ENCODE data around the gene TFF1.
"Not testable (repeated sequence)": the region's sequence is repeated elsewhere in the genome, so short reads cannot be mapped to it uniquely, and the experiment has no call there.

Gene TFF1

DNA sequence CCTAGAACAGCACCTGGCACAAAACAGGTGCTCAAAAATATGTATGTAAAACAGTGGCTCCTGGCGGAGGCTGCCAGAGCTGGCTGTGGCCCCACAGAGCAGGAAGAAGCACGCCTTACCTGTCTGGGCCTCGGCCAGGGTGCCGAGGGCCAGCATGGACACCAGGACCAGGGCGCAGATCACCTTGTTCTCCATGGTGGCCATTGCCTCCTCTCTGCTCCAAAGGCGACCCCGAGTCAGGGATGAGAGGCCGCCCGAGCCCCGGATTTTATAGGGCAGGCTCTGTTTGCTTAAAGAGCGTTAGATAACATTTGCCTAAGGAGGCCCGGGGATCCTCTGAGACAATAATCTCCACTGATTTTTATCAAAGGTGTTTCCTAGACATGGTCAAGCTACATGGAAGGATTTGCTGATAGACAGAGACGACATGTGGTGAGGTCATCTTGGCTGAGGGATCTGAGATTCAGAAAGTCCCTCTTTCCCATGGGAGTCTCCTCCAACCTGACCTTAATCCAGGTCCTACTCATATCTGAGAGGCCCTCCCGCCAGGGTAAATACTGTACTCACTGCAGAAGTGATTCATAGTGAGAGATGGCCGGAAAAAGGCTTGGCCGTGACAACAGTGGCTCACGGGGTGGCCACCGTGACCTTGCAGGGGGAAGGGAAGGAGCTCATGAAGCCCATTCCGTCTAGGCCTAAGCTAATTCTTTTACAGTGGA lies at the start of gene TFF1:
Gene TFF1, minus strand, starts transcription at position 244 of the 719 bp plus-strand sequence. Its CDS starts 40 bp downstream, at position 204.
- no peak for DNase-seq

GRCh38 chr21:42414928-42415769 lies 48.8 kb upstream of the TFF1 start:
- peak; percentile 27 for DNase-seq

DNA sequence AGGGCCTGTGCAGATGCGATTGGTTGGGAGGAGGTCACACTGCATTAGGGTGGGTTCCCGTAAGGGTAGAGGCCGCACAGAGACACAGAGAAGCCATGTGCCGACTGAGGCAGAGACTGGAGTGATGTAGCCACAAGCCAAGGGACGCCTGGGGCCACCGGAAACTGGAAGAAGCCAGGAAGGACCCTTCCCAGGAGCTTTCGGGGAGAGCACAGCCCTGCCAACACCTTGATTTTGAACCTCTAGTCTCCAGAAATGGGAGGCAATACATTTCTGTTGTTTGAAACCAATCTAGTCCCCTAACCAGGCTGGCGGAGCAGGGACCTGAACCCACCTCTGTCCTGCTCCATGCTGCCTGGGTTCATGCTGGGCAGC lies 48.2 kb upstream of the TFF1 start:
- DNase-seq: no peak

DNA sequence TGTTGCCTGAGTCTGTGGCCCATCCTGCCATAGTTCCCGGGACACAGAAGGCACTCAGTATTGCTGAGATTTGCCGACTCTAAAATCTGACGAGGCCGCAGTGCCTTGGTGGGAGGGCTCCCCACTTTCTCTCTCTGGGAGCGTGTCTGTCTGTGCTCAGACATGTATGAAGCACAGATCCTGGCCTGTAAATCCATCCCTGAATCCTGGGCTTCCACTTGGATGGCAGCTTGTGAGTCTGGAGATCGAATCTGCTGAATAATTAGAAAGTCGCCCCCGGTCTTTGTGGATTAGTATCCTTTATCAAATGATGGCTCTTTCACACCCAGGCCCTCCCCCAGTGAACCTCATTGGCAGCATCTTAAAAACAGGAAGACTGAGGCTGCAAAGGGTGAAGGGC lies 47.7 kb upstream of the TFF1 start:
- DNase-seq: no peak

DNA sequence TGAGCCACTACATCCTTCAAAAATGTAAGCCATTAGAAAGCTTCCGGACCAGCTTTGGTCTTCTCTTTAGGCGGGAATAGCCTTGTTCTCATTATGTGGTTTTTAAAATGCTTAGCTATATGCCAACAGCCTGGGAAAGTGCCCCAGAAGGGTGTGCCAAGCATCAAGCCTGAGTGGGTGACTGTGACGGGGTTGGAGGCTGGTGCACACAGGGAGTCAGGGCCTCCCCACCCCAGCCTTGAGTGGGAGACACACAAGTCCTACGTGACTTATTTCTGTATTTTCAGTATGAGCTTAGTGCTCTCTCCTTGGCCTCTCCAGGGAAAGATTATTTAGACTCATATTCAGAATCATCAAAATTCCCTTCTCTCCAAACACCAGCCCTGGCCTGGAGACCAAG lies 47.2 kb upstream of the TFF1 start:
- no peak for DNase-seq

DNA sequence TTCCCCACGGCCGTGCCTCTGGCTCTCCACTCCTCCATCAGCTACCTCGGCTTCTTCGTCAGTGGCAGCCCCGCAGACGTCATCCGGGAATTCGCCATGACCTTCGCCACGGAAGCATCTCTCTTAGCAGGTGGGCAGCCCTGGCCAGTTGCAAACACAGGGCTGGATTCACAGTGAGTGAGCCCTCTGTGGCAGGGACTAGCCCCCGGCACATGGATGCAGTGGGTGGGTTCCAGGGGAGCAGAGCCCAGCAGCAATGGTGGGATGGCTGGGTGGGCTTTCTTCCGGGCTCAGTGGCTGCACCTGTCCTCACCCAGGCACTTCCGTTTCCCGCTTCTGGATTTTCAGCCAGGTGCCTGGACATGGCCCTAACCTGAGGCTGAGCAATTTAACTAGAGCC lies 46.8 kb upstream of the TFF1 start:
- no peak for DNase-seq

- no peak for DNase-seq
Measured at GRCh38 chr21:42412636-42412933, 46.2 kb upstream of the TFF1 start.

GRCh38 chr21:42411891-42412635 lies 45.7 kb upstream of the TFF1 start:
- no peak for DNase-seq

GRCh38 chr21:42411197-42411869 lies 45.0 kb upstream of the TFF1 start:
- DNase-seq: no peak

- no peak for DNase-seq
Measured at GRCh38 chr21:42409366-42409765, 43.0 kb upstream of the TFF1 start.

DNA sequence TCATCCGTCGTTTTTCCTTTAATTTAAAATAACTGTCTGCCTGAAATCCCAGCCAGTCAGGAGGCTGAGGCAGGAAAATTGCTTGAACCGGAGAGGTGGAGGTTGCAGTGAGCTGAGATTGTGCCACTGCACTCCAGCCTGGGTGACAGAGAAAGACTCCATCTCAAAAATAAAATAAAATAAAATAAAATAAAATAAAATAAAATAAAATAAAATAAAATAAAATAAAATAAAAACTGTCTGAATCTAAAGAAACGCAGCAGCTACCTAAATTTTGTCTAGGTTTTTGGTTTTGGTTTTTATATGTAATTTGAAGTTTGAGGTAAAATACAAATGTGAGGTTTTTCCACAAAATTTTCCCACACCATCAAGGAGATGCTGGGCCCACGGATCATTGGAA lies 42.4 kb upstream of the TFF1 start:
- not testable (repeated sequence) for DNase-seq

GRCh38 chr21:42407476-42407875 lies 41.1 kb upstream of the TFF1 start:
- DNase-seq: no peak

- DNase-seq: no peak
Measured at GRCh38 chr21:42406866-42407265, 40.5 kb upstream of the TFF1 start.

DNA sequence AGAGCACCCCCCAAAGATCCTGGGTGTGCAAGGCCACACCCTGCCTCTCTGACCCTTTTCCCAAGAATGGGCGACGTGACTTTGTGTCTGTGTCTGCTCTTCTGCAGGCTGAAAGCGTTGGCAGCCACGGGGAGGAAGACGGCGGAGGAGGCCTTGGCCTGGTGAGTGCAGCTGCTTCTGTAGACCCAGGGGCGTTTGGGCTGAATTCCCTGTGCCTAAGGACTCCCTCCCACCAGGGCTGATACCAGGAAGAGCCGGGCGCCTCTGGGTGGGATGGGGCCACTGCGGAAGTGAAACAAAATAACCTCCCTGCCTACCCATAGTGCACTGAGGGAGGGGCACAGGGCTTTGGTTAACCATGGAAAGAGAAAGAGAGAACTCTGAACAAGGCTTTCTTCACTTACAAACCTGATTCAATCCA lies 39.9 kb upstream of the TFF1 start:
- no peak for DNase-seq

- DNase-seq: no peak
Measured at GRCh38 chr21:42405064-42406013, 39.0 kb upstream of the TFF1 start.

- DNase-seq: no peak
Measured at GRCh38 chr21:42404539-42404938, 38.2 kb upstream of the TFF1 start.

- DNase-seq: no peak
Measured at GRCh38 chr21:42403611-42404231, 37.4 kb upstream of the TFF1 start, which contains the start of gene UBASH3A. UBASH3A (plus strand) TSS chr21:42403902; CDS start chr21:42403946, 44 bp downstream.

GRCh38 chr21:42401820-42402251 lies 35.5 kb upstream of the TFF1 start:
- DNase-seq: no peak

DNA sequence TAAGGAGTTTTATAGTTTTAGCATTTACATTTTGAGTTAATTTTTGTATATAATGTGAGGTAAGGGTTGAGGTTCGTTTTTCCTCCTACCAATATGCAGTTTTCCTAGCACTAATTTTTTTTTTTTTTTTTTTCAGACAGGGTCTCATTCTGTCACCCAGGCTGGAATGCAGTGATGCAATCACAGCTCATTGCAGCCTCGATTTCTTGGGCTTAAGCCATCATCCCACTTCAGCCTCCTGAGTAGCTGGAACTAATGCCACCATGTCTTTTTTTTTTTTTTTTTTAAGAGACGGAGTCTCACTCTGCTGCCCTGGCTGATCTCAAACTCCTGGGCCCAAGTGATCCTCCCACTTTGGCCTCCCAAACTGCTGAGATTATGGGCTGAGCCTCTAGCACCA lies 34.8 kb upstream of the TFF1 start:
- peak; percentile 7 for DNase-seq

DNA sequence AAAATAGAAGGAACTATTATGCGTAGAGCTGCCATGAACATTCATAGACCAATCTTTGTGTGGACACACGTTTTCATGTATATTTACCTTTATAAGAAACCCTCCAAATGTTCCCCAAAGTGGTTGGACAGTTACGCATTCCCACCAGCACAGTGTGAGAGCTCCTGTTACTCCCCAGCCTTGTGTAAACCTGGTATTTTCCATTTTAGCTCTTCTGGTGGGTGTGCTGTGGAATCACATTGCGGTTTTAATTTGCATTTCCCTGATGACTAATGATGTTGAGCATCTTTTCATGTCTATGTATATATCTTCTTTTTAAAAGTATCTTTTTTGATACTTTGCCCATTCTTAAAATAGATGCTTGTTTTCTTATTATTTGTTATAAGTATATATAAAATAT lies 34.2 kb upstream of the TFF1 start:
- peak; percentile 17 for DNase-seq

- no peak for DNase-seq
Measured at GRCh38 chr21:42398436-42399028, 32.2 kb upstream of the TFF1 start.
